ENCODE data around the gene STXBP5.

- TF ChIP-seq CTCF (IDR thresholded peaks at IDR 0.05; ENCODE audit: low read depth, low read length, poor library complexity, severe bottlenecking): no peak
- no peak for TF ChIP-seq EZH2phosphoT487 (IDR thresholded peaks at IDR 0.05; ENCODE audit: borderline replicate concordance, low read length)
Observed at GRCh38 chr6:147274776-147275175, 70.6 kb downstream of the STXBP5 start.

All from DOHH2 (cell line).